HuH-7 (cell line): ENCODE results near the gene ANKRD44.

Experiments used
- DNase-seq: peaks from one replicate; pipeline ENCODE4 v3.0.0; 2011; ENCODE audit warnings: low spot score

ANKRD44 gene

DNA sequence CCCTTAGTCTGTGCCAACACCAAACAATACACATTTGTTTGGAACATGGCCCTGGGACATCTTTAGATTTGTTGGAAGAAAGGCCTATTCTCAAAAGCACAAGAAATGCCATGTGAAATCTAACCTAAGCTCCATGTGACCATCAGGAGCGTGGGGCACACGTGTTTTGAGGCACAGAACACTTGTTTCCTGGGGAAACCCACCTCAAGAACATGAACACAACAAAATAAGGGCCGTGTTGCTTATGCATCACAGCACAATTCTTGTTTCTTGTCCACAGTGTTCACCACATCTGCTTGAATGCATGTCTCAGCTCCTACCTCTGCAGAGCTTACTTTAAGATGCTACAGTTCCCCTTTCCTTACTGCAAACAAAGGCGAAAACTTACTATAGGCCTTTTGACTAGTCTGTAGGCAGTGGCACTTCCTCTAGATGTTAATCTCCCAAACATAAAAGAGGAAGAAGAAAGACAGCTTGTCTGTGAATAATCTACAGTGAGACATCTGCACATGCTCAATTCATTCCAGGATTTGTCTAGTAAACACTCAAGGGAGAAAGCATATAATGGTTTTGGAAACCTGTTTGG, 165.0 kb downstream of the ANKRD44 start:
- no peak for DNase-seq

GRCh38 chr2:197144183-197144582, 166.4 kb downstream of the ANKRD44 start:
- DNase-seq, result no peak

DNA sequence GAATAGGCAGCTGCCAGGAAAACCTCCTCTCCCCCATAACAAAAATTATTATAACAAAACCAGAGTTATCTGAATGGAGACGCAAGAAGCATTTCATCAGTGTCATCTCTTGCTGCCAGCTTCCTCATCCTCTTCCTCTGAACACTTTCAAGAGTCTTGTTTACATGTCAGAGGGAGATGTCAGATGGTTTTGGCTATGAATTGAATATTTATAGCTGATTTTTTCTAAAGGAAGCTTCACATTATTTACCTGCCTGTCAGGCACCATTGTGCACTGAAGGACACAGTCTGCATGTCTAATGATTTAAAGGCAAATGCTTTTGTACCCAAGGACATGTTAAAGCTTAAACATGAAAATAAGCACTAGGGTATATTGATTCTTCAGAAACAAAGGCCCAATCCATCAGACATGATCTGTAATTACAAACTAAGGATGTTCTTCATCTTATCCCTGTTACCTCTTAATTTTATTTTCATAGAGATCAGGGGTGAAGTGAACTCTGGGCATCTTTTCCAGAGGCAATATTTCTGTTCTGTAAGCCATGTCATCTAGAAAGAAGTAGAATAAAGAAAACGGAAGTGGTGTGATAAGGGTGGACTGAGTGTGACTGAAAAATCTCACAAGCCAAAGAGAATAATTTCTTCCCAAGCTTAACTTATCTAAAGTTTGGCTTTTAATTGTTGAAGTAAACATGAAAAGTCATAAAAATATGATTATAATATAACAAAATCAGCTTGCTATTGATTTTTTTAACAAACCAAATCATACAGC, 168.7 kb downstream of the ANKRD44 start:
- DNase-seq, result no peak

DNA sequence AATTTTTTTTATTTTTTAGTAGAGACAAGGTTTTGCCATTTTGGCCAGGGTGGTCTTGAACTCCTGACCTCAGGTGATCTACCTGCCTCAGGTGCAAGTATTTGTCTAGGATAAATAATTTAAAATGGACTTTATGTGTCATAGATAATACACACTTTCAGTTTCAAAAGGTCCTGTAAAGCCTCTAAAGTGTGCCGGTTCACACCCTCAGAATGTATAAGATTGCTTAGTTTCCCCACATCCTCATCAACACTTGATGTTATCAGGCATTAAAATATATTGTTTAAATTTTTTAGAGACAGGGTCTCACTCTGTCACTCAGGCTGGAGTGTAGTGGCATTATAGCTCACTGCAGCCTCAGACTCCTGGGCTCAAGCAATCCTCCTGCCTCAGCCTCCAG, 170.5 kb downstream of the ANKRD44 start:
- DNase-seq, result no peak

GRCh38 chr2:197138506-197138905, 172.1 kb downstream of the ANKRD44 start:
- DNase-seq, result no peak

GRCh38 chr2:197137826-197138477, 172.6 kb downstream of the ANKRD44 start:
- no peak for DNase-seq

GRCh38 chr2:197137231-197137630, 173.3 kb downstream of the ANKRD44 start:
- no peak for DNase-seq

DNA sequence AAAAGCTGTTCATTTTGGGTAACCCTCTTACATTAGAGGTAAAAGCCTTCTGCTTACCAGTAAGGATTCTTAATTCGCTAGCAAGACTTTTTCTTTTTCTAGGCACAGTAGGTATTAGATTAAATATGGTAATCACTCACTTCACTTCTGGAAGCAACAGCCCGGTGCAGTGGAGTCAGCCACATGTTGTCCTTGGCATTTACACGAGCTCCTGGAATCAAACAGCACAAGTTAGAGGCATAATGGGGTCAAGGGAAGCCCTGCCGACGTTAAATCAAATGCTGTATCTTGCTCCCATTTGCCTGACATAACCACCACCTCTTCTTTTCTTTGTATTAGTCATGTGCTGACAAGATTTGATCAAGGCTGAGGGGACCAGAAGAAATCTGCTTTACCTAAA, 174.1 kb downstream of the ANKRD44 start:
- no peak for DNase-seq

GRCh38 chr2:197135806-197136205, 174.8 kb downstream of the ANKRD44 start:
- no peak for DNase-seq

DNA sequence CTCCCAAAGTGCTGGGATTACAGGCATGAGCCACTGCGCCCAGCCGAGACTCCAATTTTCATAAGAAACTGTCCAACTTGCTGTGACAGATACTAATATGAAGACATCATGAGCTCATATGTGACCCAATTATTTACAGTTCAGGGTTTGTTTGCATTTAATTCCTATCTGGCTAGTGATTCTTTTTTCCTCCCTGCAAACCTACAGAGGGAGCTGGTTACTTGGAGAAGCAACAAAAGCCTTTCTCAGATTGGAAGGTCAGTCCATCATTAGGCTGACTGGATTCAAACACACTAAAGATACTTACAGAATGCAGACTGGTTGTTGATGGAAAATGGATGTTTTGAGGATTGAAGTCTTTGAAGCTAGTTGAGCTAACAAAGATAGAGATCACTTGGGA, 176.4 kb downstream of the ANKRD44 start:
- no peak for DNase-seq

GRCh38 chr2:197131558-197131855, 179.1 kb downstream of the ANKRD44 start:
- DNase-seq, result no peak

- no peak for DNase-seq
Measured at GRCh38 chr2:197130318-197130717, 180.3 kb downstream of the ANKRD44 start.

- DNase-seq, result no peak
Measured at GRCh38 chr2:197128897-197129296, 181.7 kb downstream of the ANKRD44 start.

- DNase-seq, result no peak
Measured at GRCh38 chr2:197128126-197128525, 182.5 kb downstream of the ANKRD44 start.

- no peak for DNase-seq
Measured at GRCh38 chr2:197126630-197127352, 183.8 kb downstream of the ANKRD44 start.

- DNase-seq, result no peak
Measured at GRCh38 chr2:197124639-197125390, 185.8 kb downstream of the ANKRD44 start.

GRCh38 chr2:197122821-197123220, 187.8 kb downstream of the ANKRD44 start:
- no peak for DNase-seq

DNA sequence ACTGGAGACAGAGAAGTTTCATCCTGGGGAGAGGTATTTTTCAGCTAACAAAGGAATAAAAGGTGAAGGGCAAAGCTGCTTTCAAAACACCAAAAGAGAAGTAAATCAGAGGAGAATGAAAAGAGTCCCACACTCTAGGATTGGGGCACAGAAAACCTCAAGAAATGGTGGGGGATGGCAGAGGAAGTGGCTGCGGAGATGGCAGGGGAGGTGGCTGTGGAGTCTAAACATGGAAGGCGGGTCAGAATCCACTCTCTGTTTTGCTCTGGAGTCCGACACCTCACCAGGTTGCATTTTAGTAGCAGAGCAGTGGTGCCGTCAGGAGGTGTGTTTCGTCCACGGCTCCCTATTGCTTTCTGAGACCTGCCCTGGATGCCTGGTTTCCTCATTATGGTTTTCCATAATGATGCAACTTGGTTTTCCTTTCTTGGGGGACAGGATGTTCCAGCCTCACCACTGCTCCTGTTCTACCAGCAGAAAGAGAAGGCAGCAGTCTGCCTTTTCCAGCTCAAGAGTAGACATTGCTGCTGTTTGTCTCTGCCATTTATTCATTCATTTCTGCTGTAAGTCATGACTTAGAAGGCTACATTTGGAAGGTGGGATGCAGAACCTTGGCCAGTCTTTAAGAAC, 188.7 kb downstream of the ANKRD44 start:
- DNase-seq, result no peak

DNA sequence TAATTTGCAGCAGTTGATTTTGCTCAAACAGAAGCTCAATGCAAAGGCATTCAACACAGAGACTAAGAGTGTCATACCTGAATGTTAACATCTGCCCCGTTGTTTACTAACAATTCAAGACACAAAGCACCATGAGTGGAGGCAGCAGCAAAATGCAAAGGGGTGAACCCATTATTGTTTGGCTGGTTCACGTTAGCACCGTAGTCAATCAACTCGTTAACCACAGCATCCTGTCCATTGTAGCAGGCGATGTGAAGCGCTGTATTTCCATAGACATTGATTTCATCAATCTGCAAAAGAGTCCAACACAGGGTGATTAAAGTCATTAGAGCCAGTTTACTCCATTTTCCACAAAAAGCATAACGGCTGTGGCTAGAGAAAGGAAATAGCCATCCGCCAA, 189.3 kb downstream of the ANKRD44 start:
- DNase-seq, result no peak

- DNase-seq, result no peak
Measured at GRCh38 chr2:197116306-197116879, 194.2 kb downstream of the ANKRD44 start.

GRCh38 chr2:197115325-197115724, 195.3 kb downstream of the ANKRD44 start:
- no peak for DNase-seq
